Measurements from ENCODE around the gene RGS10.

- TF ChIP-seq CTCF (IDR thresholded peaks at IDR 0.05; ENCODE audit: low read length) (no peak), EZH2 (optimal IDR thresholded peaks at IDR 0.05; ENCODE audit: low read depth, low read length) (no peak), EZH2phosphoT487 (IDR thresholded peaks at IDR 0.05; ENCODE audit: low read length) (no peak)
Observed at GRCh38 chr10:119549247-119549999, 6.9 kb upstream of the RGS10 start.

All from MM.1S (cell line).